Stimulated activated CD4-positive, alpha-beta T cell treated with anti-CD3 and anti-CD28 coated beads, Interleukin-4, amount 100 ng/mL, for 24 hours (primary cell): ENCODE measurements around the gene SSC5D.
"Not testable (repeated sequence)": the region's sequence is repeated elsewhere in the genome, so short reads cannot be mapped to it uniquely, and the experiment has no call there.

Experiments
- DNase-seq: peaks from one replicate; pipeline ENCODE4 v3.0.0-alpha.2; 2020

SSC5D gene

DNA sequence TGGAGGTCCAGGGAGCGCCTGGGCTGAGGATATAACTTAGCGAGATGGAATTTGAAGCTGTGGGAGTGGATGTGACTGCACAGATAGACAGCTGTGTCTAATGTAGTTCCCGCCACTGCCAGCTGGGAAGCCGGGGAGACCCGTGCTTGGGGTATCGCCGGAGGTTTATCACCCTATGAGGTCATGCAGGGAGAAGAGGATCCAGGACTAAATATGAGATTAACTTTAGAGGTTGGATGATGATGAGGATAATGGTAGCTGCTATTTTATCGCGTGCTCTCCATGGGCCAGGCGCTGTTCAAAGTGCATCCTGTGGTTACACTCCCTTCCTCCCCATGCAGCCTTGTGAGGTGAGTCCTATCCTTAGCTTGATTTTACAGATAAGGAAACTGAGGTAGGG, 19.9 kb downstream of the SSC5D start:
- DNase-seq, result no peak

- peak; percentile 92 for DNase-seq
Observed at GRCh38 chr19:55516878-55517620, 28.8 kb downstream of the SSC5D start.

DNA sequence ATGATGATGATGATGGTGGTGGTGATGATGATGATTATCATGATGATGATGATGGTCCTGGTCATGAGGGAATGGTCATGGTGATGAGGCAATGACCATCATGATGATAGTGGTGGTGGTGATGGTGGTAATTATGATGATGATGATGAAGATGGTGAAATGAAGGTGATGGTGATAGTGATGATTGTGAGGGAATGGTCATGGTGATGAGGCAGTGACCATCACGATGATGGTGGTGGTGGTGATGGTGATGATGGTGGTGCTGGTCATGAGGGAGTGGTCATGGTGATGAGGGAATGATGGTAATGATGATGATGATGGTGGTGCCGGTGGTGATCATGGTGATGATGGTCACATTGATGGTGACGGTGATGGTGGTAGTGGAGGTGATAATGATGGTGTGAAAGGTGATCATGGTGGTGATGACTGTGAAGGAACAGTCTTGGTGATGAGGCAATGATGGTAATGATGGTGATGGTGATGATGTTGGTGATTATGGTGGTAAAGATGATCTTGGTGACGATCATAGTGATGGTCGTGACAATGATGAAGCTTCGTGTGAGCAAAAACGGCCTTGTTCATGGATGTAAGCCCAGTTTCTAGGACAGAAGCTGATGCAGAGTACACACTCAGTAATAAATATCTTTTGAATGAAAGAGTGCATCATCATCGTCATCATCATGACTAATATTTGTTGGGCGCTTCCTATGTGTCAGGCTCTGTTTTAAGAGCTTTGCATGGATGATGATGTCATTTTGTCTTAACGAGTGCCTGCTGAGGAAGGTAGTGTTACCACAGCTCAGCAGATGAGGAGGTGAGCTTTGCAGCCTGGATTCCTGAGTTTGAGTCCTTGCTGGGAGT, 31.4 kb downstream of the SSC5D start:
- DNase-seq, result no peak

- DNase-seq, result no peak
Observed at GRCh38 chr19:55520691-55521292, 32.6 kb downstream of the SSC5D start.

GRCh38 chr19:55525289-55526101, 37.3 kb downstream of the SSC5D start:
- DNase-seq, result no peak

- DNase-seq, result no peak
Observed at GRCh38 chr19:55526216-55527196, 38.3 kb downstream of the SSC5D start.

- DNase-seq, result no peak
Observed at GRCh38 chr19:55527197-55528029, 39.2 kb downstream of the SSC5D start.

DNA sequence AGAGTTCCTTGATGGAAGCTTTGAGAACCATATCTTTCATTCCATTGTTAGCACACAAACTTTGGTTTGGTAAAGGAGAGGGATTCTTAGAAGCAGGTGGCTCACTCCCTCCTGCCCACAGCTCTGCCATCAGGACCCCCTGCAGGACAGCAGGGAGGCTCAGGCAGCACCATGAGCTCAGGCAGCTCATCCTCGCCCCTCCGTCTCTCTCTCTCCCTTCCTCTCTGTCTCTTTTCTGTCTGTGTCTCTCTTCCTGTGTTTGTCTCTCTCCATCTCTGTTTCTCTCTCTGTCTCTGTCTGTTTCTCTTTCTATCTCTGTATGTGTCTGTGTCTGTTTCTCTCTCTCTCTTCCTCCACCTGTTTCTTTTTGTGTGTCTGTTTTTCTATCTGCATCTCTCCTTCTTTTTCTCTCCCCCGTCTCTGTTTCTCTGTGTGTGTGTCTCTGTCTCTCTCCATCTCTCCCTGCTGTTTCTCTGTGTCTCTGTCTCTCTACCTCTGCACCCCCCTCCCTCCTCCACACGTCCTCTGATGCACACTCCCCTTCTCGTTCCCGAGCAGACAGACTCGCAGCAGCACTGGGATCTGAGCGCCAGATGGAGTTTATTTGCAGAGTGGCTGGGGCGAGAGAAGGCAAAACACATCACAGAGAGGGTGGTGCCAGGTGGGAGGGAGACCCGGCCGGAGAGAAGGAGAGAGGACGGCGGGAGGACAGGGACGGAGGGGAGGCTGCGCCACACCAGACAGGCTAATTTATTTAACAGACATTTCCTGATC, 40.0 kb downstream of the SSC5D start:
- DNase-seq, result no peak

DNA sequence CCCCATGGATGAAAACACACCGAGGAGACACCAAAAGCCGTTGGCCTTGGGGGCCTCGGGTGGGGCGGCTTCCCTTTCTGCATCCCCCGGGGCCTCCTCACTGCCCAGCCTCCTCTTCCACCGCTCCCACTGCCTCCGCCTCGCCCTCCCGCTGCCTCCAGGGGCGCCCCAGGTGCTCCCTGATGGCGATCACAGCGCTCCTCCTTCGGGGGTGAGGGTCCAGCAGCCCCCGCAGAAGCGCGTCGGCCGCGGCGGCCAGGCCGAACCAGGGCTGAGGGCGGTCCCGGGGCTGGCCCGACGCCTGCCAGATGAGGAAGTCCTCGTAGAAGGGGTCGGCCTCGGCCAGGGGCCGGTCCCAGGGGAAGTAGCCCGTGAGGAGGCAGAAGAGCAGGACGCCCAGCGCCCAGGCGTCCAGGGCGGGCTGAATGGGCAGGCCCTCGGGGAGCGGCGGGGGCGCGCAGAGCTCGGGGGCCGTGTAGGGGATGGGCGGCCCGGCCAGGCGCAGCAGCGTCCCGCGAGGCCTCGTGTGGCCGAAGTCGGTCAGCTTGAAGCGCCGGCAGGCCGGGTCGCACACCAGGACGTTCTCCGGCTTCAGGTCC, 41.5 kb downstream of the SSC5D start:
- DNase-seq, result no peak

DNA sequence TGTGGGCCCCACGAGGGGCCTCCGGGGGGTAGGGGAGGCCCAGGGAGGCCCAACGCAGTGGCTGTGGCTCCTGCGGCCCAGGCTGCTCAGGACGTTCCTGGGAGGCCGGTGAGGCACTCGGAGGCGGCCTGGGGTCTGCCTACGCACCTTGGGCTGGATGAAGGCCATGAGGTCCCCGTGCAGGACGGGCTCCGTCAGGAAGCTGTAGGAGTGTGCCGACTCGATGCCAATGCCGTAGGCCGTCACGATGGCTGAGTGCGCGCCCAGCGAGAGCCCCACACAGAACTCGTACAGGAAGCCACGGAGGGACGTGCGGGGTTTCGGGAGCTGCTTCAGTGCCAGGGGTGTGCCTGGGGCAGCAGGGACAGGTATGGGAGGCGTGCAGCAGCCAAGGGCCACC, 42.8 kb downstream of the SSC5D start:
- no peak for DNase-seq

GRCh38 chr19:55534280-55534679, 46.0 kb downstream of the SSC5D start:
- DNase-seq, result not testable (repeated sequence)

GRCh38 chr19:55535173-55535964, 47.1 kb downstream of the SSC5D start:
- no peak for DNase-seq

- DNase-seq, result no peak
Observed at GRCh38 chr19:55535965-55536350, 47.7 kb downstream of the SSC5D start.

- DNase-seq, result no peak
Observed at GRCh38 chr19:55536366-55536765, 48.1 kb downstream of the SSC5D start.

DNA sequence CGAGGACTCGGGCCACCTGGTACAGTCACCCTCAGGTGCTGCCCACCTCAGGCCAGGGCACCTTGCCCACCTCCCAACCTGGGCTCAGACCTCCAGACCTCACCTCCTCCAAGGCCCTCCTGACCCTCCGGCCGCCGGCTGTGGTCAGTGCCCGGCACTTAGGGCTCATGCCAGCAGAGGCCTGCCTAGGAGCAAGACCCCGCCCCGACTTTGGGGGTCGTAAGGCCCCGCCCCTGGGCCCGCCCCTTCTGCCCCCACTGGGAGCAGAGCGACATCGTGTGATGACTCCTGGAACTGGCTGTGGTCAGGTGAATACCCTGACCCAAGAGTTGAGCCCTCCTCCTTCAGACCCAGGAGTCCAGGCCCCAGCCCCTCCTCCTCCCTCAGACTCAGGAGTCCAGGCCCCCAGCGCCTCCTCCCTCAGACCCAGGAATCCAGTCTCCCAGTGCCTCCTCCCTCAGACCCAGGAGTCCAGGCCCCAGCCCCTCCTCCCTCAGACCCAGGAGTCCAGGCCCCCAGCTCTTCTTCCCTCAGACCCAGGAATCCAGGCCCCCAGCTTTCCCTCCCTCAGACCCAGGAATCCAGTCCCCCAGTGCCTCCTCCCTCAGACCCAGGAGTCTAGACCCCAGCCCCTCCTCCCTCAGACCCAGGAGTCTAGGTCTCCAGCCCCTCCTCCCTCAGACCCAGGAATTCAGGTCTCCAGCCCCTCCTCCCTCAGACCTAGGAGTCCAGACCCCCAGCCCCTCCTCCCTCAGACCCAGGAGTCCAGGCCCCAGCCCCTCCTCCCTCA, 48.9 kb downstream of the SSC5D start, which contains the start of gene SBK2:
Gene SBK2 (minus strand): TSS at position 183 of the 790 bp plus-strand sequence. CDS start 839 bp downstream, outside the sequence.
- no peak for DNase-seq

GRCh38 chr19:55537741-55538111, 49.5 kb downstream of the SSC5D start:
- no peak for DNase-seq

DNA sequence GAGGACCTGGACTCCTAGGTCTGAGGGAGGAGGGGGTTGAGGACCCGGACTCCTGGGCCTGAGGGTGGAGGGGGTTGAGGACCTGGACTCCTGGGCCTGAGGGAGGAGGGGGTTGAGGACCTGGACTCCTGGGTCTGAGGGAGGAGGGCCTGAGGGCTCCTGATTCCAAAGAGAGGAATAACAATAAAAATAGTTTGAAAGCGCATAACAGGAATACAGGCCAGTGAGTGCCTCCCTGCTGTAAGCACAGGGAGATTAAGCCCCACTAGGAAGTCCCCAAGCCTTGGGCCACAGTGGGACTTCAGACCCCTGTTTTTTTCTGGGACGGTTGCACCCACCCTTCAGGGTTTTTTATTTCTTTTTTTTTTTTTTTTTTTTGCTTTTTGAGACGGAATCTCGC, 49.9 kb downstream of the SSC5D start:
- no peak for DNase-seq
